NCI-H1105 treated with DMSO at 0.1 percent for 48 hours (cell line): Measurements from ENCODE around the gene KIR3DL1.
"Not testable (repeated sequence)": the region's sequence is repeated elsewhere in the genome, so short reads cannot be mapped to it uniquely, and the experiment has no call there.

Experiments used
- DNase-seq: peaks from one replicate; lab custom pipeline; 2025; lab: John Stamatoyannopoulos, UW

KIR3DL1 gene

DNA sequence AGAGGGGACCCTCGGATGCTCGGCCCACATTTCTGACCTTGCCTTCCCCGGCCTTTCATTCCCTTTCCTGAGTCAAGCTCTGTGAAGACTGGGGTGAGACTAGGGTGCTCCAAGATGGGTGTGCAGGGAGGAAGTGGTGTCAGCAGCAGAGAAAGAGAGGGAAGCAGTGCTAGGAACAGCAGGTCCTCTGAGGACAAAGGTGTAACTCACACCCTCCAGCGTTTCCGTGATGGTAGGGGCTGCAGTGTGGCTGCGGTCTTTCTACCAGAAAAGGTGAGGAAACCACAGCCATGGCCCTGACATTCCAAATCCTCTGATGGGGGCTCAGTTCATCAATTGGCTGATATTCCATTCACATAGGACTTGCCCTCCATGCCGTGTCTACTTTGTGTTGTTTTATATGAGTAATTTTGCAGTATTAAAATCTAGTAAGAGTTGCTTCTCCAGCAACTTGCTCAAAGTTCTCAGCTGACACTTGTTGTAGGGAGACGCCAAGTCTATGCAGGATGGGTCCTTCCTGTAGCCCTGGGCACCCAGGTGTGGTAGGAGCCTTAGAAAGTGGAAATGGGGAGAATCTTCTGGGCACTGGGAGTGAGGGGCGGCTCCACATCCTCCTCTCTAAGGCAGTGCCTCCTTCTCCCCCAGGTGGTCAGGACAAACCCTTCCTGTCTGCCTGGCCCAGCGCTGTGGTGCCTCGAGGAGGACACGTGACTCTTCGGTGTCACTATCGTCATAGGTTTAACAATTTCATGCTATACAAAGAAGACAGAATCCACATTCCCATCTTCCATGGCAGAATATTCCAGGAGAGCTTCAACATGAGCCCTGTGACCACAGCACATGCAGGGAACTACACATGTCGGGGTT lies 1.6 kb downstream of the KIR3DL1 start:
- DNase-seq: no peak

DNA sequence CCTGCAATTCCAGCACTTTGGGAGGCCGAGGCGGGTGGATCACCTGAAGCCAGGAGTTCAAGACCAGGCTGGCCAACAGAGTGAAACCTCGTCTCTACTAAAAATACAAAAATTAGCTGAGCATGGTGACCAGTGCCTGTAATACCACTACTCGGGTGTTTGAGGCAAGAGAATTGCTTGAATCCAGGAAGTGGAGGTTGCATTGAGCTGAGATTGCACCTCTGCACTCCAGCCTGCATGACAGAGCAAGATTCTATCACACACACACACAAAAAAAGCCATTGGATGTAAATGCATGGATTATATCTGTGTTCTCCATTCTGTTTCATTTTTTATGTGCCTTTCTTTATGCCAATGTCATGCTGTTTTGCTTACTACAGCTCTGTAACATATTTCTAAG lies 8.1 kb downstream of the KIR3DL1 start:
- not testable (repeated sequence) for DNase-seq

DNA sequence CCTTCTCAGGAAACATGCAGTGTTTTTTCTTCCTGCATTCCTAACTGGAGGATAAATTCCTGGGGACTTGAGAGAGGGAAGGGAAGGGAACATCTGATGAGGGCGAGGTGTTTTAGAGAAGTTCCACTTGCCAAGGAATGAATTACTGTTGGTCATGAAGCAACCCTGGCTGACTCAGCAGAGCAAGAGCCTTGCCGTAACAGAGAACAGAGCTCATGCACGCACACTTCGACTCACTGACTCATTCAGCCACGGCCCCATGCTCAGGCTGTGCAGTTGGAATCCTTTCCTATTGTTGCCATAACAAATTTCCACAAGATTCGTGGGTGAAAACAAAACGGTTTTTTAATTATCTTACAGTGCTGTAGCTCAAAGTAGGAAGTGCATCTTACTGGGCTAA lies 9.1 kb downstream of the KIR3DL1 start:
- DNase-seq: not testable (repeated sequence)

DNA sequence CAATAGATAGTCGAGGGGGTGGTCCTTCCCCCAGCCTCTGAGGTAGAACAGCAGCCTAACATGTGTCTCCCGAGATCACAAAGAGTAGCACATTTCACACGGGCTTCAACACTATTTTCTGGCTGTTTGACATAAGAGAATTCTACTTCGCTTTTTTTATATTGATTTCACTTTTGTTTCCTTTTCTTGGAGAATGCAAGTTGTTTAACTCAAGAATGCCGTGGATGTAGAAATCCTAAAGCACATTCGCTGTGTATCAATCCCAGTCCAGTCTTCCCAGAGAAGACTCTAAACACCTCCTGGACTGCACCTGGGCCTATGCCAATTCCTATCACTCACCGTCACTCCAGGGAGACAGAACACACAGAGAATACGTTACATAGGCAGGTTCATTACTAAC lies 11.8 kb downstream of the KIR3DL1 start:
- DNase-seq: not testable (repeated sequence)

DNA sequence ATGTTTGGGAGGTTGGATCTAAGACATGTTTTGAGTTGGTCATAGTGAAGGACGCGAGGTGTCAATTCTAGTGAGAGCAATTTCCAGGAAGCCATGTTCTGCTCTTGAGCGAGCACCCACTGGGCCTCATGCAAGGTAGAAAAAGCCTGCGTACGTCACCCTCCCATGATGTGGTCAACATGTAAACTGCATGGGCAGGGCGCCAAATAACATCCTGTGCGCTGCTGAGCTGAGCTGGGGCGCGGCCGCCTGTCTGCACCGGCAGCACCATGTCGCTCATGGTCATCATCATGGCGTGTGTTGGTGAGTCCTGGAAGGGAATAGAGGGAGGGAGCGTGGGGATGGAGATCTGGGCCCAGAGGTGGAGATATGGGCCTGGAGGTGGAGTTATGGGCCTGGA lies 16.2 kb downstream of the KIR3DL1 start, which contains the start of gene KIR2DS4:
KIR2DS4 (plus strand) TSS at position 181 of the 400 bp plus-strand sequence.
- DNase-seq: not testable (repeated sequence)

DNA sequence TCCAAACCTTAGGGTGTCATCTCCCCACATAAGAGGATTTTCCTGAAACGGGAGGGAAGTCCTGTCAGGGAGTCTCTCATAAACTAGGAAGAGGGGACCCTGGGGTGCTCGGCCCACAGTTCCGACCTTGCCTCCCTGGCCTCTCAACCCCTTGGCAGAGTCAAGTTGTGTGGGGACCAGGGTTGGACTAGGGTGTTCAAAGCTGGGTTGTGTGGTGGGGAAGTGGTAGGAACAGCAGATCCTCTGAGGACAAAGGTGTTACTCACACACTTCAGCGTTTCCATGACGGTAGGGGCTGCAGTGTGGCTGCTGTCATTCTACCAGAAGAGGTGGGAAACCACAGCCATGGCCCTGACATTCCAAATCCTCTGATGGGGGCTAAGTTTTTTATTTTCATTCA lies 18.9 kb downstream of the KIR3DL1 start:
- not testable (repeated sequence) for DNase-seq

DNA sequence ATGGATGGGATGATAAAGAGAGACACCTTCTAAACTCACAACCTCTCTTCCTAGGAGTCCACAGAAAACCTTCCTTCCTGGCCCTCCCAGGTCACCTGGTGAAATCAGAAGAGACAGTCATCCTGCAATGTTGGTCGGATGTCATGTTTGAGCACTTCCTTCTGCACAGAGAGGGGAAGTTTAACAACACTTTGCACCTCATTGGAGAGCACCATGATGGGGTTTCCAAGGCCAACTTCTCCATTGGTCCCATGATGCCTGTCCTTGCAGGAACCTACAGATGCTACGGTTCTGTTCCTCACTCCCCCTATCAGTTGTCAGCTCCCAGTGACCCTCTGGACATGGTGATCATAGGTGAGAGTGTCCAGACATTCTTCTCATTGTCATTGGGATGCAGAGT lies 21.3 kb downstream of the KIR3DL1 start:
- DNase-seq: not testable (repeated sequence)

DNA sequence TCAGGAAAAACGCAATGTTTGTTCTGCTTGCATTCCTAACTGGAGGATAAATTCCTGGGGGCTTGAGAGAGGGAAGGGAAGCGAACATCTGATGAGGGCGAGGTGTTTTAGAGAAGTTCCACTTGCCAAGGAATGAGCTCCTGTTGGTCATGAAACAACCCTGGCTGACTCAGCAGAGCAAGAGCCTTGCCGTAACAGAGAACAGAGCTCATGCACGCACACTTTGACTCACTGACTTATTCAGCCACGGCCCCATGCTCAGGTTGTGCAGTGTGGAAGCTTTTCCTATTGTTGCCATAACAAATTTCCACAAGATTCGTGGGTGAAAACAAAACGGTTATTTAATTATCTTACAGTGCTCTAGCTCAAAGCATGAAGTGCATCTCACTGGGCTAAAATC lies 26.9 kb downstream of the KIR3DL1 start:
- not testable (repeated sequence) for DNase-seq

DNA sequence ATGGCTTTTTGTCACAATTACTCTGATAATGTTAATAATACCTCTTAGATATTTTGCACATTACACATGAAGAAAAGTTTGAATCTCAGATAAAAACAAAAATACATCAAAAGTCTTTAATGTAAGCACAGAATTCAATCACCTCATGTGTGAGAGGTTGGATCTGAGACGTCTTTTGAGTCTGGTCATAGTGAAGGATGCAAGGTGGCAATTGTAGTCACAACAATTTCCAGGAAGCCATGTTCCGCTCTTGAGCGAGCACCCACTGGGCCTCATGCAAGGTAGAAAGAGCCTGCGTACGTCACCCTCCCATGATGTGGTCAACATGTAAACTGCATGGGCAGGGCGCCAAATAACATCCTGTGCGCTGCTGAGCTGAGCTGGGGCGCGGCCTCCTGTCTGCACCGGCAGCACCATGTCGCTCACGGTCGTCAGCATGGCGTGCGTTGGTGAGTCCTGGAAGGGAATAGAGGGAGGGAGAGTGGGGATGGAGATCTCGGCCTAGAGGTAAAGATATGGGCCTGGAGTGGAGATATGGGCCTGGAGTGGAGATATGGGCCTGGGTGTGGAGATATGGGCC lies 33.9 kb downstream of the KIR3DL1 start, which contains the start of gene KIR3DL2:
KIR3DL2 (plus strand) TSS at position 383 of the 580 bp plus-strand sequence; CDS start at position 416, 33 bp downstream.
- not testable (repeated sequence) for DNase-seq

DNA sequence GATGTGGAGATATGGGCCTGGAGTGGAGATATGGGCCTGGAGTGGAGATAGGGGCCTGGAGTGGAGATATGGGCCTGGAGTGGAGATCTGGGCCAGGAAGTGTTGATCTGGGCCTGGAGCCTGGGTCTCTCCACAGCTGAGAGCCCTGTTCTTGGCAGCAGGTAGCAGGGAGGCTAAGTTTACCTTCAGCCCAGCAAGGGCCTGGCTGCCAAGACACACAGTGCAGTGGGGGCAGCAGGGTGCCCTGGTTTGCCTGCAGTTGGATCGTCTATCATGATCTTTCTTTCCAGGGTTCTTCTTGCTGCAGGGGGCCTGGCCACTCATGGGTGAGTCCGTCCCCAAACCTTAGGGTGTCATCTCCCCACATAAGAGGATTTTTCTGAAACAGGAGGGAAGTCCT lies 34.7 kb downstream of the KIR3DL1 start:
- DNase-seq: no peak

DNA sequence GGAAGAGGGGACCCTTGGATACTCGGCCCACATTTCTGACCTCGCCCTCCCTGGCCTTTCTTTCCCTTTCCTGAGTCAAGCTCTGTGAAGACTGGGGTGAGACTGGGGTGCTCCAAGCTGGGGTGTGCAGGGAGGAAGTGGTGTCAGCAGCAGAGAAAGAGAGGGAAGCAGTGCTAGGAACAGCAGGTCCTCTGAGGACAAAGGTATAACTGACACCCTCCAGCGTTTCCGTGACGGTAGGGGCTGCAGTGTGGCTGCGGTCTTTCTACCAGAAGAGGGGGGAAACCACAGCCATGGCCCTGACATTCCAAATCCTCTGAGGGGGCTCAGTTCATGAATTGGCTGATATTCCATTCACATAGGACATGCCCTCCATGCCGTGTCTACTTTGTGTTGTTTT lies 35.1 kb downstream of the KIR3DL1 start:
- DNase-seq: no peak

DNA sequence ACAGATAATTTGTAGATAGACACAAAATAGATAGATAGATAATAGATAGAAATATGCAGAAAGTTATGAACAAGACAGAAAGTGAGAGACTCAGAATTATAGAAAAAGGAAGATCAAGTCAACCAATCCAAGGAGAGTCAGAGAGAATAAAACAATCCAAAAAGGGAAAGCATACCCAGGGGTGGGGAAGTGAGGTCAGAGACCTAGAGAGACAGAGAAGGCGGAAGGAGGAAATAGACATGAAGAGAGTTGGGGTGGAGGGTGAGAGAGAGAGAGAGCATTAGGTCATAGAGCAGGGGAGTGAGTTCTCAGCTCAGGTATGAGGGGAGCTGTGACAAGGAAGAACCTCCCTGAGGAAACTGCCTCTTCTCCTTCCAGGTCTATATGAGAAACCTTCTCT lies 39.0 kb downstream of the KIR3DL1 start:
- DNase-seq: not testable (repeated sequence)

DNA sequence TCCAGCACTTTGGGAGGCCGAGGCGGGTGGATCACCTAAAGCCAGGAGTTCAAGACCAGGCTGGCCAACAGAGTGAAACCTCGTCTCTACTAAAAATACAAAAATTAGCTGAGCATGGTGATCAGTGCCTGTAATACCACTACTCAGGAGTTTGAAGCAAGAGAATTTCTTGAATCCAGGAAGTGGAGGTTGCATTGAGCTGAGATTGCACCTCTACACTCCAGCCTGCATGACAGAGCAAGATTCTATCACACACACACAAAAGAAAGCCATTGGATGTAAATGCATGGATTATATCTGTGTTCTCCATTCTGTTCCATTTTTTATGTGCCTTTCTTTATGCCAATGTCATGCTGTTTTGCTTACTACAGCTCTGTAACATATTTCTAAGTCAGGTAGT lies 42.2 kb downstream of the KIR3DL1 start:
- DNase-seq: not testable (repeated sequence)

DNA sequence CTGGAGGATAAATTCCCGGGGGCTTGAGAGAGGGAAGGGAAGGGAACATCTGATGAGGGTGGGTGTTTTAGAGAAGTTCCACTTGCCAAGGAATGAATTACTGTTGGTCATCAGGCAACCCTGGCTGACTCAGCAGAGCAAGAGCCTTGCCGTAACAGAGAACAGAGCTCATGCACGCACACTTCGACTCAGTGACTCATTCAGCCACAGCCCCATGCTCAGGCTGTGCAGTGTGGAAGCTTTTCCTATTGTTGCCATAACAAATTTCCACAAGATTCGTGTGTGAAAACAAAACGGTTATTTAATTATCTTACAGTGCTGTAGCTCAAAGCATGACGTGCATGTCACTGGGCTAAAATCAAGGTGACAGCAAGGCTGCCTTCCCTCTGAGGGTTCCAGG lies 43.2 kb downstream of the KIR3DL1 start:
- not testable (repeated sequence) for DNase-seq

DNA sequence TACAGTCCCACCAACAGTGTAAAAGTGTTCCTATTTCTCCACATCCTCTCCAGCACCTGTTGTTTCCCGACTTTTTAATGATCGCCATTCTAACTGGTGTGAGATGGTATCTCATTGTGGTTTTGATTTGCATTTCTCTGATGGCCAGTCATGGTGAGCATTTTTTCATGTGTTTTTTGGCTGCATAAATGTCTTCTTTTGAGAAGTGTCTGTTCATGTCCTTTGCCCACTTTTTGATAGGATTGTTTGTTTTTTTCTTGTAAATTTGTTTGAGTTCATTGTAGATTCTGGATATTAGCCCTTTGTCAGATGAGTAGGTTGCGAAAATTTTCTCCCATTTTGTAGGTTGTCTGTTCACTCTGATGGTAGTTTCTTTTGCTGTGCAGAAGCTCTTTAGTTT lies 47.2 kb downstream of the KIR3DL1 start:
- DNase-seq: not testable (repeated sequence)

DNA sequence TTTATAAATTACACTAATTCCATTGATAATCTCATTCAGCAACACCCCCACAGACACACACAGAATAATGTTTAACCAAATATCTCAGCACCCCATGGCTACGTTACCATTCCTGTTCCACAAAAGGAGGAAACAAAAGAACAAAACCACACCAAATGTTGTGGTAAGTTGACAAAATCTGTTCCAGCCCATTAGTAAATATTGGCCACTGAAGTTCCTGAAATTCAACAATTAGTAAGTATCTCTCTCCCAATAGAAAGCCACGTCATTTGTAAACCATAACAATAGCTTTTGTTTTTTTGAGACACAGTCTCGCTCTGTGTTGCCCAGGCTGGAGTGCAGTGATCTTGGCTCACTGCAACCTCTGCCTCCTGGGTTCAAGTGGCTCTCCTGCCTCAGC lies 55.4 kb downstream of the KIR3DL1 start:
- DNase-seq: no peak

DNA sequence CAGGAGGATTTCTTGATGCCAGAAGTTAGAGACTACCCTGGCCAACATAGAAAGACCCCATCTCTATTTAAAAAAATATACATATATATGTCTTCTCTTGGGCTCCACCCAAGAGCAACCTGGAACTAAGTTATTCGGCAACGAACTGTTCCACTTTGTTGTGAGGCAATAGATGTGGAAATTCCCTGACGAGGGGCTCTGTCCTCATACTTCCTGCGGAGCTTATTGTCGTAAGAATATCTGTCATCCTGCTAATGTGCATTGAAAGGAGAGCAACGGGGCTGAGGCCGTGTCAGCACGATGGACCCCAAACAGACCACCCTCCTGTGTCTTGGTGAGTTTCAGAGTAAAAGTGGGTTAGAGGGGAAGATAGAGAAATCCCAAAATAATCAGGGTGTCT lies 57.7 kb downstream of the KIR3DL1 start, which contains the start of gene FCAR:
FCAR (plus strand) TSS at position 246 of the 400 bp plus-strand sequence; CDS start at position 301, 55 bp downstream.
- no peak for DNase-seq

DNA sequence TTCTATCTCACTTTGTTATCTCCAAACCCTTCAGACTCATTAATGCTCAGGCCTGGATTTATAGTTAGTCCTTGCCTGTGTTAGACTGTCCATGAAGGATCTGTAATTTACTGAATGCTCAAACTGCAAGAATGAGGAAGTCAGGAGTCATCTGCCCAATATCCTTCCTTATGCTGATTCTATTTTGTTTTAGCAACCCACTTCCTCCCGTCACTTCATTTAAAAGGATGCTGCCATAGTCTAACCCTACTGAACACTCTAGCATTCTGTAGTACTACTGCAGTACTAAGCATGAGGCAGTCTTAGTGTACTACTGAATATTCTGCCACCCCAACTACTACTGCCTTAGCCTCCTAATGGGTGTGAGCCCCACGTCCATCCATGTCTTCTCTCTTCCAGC lies 59.2 kb downstream of the KIR3DL1 start:
- no peak for DNase-seq

DNA sequence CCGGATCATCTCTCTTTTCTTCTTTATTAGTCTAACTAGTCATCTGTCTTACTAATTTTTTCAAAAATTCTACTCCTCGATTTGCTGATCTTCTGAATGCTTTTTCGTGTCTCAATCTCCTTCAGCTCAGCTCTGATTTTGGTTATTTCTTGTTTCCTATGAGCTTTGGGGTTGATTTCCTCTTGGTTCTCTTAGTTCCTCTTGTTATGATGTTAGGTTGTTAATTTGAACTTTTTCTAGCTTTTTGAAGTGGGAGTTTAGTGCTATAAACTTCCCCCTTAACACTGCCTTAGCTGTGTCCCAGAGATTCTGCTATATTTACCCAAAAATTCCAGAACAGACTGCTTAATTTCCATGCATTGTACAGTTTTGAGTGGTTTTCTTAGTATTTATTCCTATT lies 61.2 kb downstream of the KIR3DL1 start:
- DNase-seq: no peak
